Parathyroid adenoma (tissue), 2 donors: ENCODE results near the gene CA9.

Source experiments
- H2AFZ ChIP-seq: fragments of 300-600 bp; sonication (generic); one replicate; pipeline ENCODE4 v1.7.0; 2017; ENCODE audit warnings: antibody characterized with exemption, mild to moderate bottlenecking
- H3K27ac ChIP-seq: fragments of 300-600 bp; sonication (generic); one replicate; pipeline ENCODE4 v1.7.0; 2017
- H3K27me3 ChIP-seq: fragments of 300-600 bp; sonication (generic); one replicate; pipeline ENCODE4 v1.7.0; 2017; ENCODE audit warnings: low read length; ENCODE audit not compliant: control insufficient read depth, insufficient read depth
- H3K36me3 ChIP-seq: fragments of 300-600 bp; sonication (generic); one replicate; pipeline ENCODE4 v1.7.0; 2017; ENCODE audit warnings: low read length; ENCODE audit not compliant: control insufficient read depth, insufficient read depth
- H3K4me1 ChIP-seq: fragments of 300-600 bp; sonication (generic); one replicate; pipeline ENCODE4 v1.7.0; 2017; ENCODE audit warnings: control low read depth
- H3K4me2 ChIP-seq: fragments of 300-600 bp; sonication (generic); one replicate; pipeline ENCODE4 v1.7.0; 2017; ENCODE audit warnings: low read length
- H3K4me3 ChIP-seq: fragments of 300-600 bp; sonication (generic); one replicate; pipeline ENCODE4 v1.7.0; 2017; ENCODE audit warnings: low read depth, low read length
- H3K79me2 ChIP-seq: fragments of 300-600 bp; sonication (generic); one replicate; pipeline ENCODE4 v1.7.0; 2017; ENCODE audit warnings: control low read depth
- H3K9ac ChIP-seq: fragments of 300-600 bp; sonication (generic); one replicate; pipeline ENCODE4 v1.7.0; 2017; ENCODE audit warnings: mild to moderate bottlenecking
- H3K9me3 ChIP-seq: fragments of 300-600 bp; sonication (generic); one replicate; pipeline ENCODE4 v1.7.0; 2017; ENCODE audit warnings: low read length; ENCODE audit not compliant: control insufficient read depth
- CTCF ChIP-seq: fragments of 300-600 bp; sonication (generic); IDR thresholded peaks from one replicate; pipeline ENCODE4 v1.7.0; 2017; ENCODE audit warnings: antibody characterized with exemption, mild to moderate bottlenecking
- donor health status: primary hyperparathyroidism.

CA9 gene

GRCh38 chr9:35646533-35647265 is 27.0 kb upstream of the CA9 start:
- peak; percentile 79 for TF ChIP-seq CTCF
- Histone ChIP-seq H3K4me2 (peak overlapping the region; percentile 94), H3K4me1 (peaks cover 3% of the 10 kb centered on the region)

GRCh38 chr9:35649431-35650340 is 24.0 kb upstream of the CA9 start:
- no peak for TF ChIP-seq CTCF
- no peaks in the 10 kb centered on the region for H3K79me2 ChIP-seq
- H3K4me1 ChIP-seq, result peaks cover 3% of the 10 kb centered on the region
- no peaks in the 10 kb centered on the region for H3K9me3 ChIP-seq
- no peak overlapping the region for H3K4me2 ChIP-seq
- H3K9ac ChIP-seq, result no peak overlapping the region
- H3K4me3 ChIP-seq, result no peak overlapping the region
- no peaks in the 10 kb centered on the region for H3K36me3 ChIP-seq
- H3K27ac ChIP-seq, result no peak overlapping the region
- no peak overlapping the region for H2AFZ ChIP-seq
- no peaks in the 10 kb centered on the region for H3K27me3 ChIP-seq

More at GRCh38 chr9:35646533-35647265, 27.0 kb upstream of the CA9 start:
- no peaks in the 10 kb centered on the region for H3K27me3 ChIP-seq
- H3K27ac ChIP-seq, result peak overlapping the region; percentile 71
- peak overlapping the region; percentile 21 for H3K9ac ChIP-seq
- H3K36me3 ChIP-seq, result no peaks in the 10 kb centered on the region
- H3K4me3 ChIP-seq, result peak overlapping the region; percentile 97
- no peaks in the 10 kb centered on the region for H3K79me2 ChIP-seq
- H2AFZ ChIP-seq, result peak overlapping the region; percentile 90
- no peaks in the 10 kb centered on the region for H3K9me3 ChIP-seq

- H3K79me2 ChIP-seq, result no peaks in the 10 kb centered on the region
- no peak within 1 kb of the TSS for H3K9ac ChIP-seq
- no peak within 1 kb of the TSS for H3K4me3 ChIP-seq
- H3K36me3 ChIP-seq, result no peaks in the 10 kb centered on the region
- H3K4me1 ChIP-seq, result peaks cover 3% of the 10 kb centered on the region
- no peaks in the 10 kb centered on the region for H3K27me3 ChIP-seq
- no peak within 1 kb of the TSS for H2AFZ ChIP-seq
- no peaks in the 10 kb centered on the region for H3K9me3 ChIP-seq
- no peak within 1 kb of the TSS for H3K4me2 ChIP-seq
- TF ChIP-seq CTCF, result no peak
- H3K27ac ChIP-seq, result no peak within 1 kb of the TSS
Observed at GRCh38 chr9:35650341-35651158, 23.2 kb upstream of the CA9 start, which contains the start of gene SIT1. SIT1 (minus strand) TSS chr9:35650931; CDS start chr9:35650853, 78 bp downstream.

GRCh38 chr9:35651956-35652828 is 21.5 kb upstream of the CA9 start:
- Histone ChIP-seq H3K4me3 (no peak overlapping the region), H3K4me2 (no peak overlapping the region), H3K4me1 (peaks cover 2% of the 10 kb centered on the region), H3K36me3 (no peaks in the 10 kb centered on the region), H3K79me2 (no peaks in the 10 kb centered on the region), H3K27me3 (no peaks in the 10 kb centered on the region), H2AFZ (no peak overlapping the region), H3K9me3 (no peaks in the 10 kb centered on the region), H3K9ac (no peak overlapping the region), H3K27ac (no peak overlapping the region)
- no peak for TF ChIP-seq CTCF
